GM19372 (cell line): ENCODE measurements around the gene DRD4.

Source experiments
- ATAC-seq: cut with Tn5 transposase; IDR thresholded peaks from one replicate; pipeline ENCODE4 v1.9.1; 2021; ENCODE audit warnings: mild to moderate bottlenecking, low read depth, moderate library complexity; ENCODE audit not compliant: unreplicated experiment

Gene DRD4

GRCh38 chr11:609341-609811 is 27.7 kb upstream of the DRD4 start:
- no peak for ATAC-seq

DNA sequence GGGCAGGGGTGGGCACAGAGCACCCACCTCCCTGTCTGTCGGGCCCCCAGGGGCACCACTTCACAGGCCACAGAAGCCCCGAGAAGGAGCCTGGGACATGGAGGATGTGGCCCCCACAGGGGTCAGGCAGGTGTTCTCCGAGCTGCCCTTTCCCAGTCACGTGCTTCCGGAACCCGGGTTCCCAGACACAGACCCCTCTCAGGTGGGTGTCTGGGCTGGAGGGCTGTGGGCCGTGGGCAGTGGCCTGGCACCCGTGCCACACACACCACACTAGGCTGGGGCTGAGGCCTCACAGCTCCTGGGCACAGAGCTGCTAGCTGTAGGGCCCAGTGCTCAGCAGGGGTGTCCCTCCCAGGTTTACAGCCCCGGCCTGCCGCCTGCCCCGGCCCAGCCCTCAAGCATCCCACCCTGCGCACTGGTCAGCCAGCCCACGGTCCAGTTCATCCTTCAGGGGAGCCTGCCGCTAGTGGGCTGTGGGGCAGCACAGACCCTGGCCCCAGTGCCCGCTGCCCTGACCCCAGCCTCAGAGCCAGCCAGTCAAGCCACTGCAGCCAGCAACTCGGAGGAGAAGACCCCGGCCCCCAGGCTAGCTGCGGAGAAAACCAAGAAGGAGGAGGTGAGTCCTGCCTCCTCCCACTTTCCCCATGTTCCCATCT is 26.8 kb upstream of the DRD4 start:
- no peak for ATAC-seq

GRCh38 chr11:611001-611996 is 25.8 kb upstream of the DRD4 start:
- ATAC-seq = no peak

GRCh38 chr11:612201-612960 is 24.7 kb upstream of the DRD4 start:
- no peak for ATAC-seq

DNA sequence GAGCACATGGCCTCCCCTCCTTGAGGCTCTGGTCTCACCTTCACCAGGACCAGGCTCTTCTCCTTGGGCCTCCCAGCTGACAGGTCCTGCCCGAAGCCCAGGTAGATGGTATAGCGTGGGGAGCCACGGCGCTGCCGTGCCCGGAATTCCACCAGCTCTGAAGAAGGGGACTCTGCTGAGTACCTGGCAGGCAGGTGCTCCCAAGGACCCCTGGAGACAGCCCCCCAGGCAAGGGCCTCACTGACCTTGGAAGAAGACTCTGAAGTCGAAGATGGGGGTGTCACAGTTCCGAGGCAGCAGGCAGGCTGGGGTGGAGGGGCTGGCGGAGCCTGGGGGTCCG is 24.1 kb upstream of the DRD4 start:
- ATAC-seq = no peak

DNA sequence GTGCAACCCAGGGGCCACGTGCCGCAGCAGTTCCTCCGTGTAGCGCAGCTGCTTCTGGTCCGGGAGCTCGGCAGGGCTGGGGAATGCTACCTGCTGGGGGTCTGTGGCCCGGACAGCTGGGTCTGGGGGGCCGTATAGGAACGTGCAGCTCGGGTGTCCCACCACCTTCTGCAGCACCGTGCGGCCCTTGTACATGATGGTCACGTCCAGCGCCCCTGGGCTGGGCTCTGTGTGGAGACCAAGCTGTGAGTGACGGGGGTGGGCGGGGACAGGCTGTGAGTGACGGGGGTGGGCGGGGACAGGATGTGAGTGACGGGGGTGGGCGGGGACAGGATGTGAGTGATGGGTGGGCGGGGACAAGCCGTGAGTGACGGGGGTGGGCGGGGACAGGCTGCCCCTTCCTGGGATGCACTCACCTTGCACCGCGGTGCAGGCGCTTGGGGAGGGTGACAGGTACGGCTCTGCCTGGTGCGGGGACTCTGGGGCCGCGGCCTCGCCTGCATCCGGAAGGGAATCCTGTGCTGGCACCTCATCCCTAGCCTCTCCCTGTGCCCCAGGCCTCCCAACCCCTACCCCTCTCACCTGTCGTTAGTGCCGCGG is 23.6 kb upstream of the DRD4 start:
- ATAC-seq = no peak

DNA sequence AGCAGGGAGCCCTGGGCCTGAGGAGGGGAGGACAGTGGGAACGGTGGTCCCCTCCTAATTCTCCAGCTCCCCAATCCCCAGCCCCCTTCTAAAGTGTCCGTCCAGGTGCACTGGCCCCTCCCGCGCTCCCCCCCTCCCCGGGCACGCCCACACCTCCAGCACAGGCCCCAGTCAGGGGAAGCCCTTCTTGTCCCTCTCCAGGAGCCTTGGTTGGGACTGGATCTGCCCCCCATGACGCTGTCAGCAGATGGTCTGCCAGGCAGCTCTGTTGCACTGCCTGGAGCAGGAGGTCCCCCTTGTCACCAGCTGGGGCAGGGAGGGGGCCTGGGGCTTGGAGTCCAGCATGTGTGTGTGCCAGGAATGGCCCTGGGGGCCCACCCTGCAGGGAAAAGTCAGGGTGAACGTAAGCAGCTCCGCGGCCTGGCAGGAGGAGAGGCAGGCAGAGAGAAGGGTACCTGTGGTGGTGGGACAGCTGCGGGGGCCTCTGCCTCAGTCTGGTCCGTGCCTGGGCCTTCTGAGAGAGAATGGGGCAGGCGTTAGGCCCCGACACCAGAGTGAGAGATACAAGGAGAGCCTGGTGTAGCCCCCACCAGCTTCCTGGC is 22.9 kb upstream of the DRD4 start:
- ATAC-seq = no peak

DNA sequence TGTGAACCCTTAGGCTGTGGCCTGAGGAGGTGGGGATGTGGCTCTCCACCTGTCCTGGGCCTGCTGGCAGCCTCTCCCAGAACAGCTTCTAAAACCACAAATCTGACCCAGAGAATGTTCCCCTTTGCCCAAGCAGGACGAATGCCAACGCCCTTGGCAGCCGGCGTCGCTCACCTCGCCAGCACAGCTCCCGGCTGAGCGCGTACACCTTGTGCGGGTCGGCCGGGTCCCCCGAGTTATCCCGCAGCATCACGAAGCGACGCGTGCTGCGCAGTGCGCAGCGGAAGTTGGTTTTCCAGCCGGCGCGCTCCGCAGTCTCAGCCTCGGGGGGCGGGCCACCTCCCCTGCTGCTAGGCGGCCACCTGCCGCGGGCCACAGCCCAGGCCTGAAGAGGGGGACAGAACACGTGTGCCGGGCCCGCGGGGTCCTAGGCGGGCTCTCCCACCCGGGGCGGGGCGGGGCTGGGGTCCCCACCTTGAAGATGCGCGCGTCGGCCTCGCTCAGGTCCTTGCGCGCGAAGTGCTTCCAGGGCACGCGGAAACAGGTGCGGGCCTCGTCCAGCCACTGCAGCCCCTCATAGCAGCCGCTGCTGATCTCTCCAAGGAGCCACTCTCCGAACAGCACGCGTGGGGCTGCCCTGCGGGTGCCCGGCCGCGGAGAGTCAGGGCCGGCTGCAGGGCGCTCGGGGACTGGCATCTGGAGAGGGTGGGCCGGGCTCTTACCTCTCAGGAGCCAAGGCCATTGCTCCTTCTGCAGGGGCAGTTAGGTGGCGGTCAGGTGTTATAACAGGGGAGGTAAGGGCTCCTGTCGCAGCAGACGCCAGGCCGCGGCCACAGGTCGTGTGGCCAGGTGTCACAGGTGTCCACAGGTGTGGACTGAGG is 22.2 kb upstream of the DRD4 start:
- peak; percentile 3 for ATAC-seq

- peak; percentile 75 for ATAC-seq
These were observed 21.4 kb upstream of the DRD4 start, which contains the start of gene IRF7 for GRCh38 chr11:615504-616319. Gene IRF7, minus strand, starts transcription at chr11:615950. Its CDS starts 586 bp downstream, at chr11:615364.

GRCh38 chr11:616320-617198 is 20.5 kb upstream of the DRD4 start:
- no peak for ATAC-seq

- ATAC-seq = no peak
These were observed 19.7 kb upstream of the DRD4 start for GRCh38 chr11:617199-617911.

DNA sequence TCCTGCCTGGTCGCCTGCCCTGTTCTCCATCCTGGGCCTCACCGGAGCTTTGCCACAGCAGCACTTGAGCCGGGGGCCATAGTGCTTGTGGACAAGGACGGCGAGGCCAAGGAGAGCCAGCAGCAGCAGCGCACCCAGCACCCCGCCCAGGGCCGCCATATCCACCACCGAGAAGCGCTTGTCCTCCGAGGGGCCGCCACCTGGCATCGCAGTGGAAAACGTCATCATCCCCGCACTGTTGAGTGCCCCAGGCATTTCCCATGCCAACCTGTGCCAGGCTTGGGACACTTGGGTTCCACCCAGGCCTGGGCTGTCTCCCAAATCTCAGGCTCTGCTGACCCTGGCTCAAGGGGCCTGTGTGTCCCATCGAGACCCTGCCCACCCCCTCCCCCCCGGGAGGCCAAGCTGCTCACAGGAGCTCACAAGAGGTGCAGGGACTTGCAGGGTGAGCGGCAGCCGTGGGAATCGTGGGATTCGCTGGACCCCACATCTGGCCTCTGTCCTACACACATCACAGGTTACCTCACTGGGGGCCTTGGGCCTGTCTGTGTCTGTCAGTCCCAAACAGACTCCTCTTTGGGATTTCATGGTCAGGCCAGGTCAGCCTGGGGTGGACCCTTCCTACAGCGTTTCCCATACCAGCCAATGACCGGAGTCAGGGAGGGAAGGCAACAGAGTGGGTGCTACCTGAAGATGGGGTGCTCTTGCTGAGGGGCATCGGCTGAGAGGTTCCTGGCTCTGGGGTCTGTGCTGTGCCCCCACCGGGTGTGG is 19.0 kb upstream of the DRD4 start:
- no peak for ATAC-seq

GRCh38 chr11:618856-619627 is 18.0 kb upstream of the DRD4 start:
- ATAC-seq = no peak

- no peak for ATAC-seq
These were observed 17.4 kb upstream of the DRD4 start for GRCh38 chr11:619628-620050.

GRCh38 chr11:620201-620600 is 16.9 kb upstream of the DRD4 start:
- ATAC-seq = no peak
